ENCODE measurements around the gene ZNF124. TPM values are rescaled to one million over a fixed set of nuclear protein-coding genes. Genes with fewer than 3 reads are reported as not detected.
"Not testable (repeated sequence)": the region's sequence is repeated elsewhere in the genome, so short reads cannot be mapped to it uniquely, and the experiment has no call there.

Gene ZNF124
- 138 TPM for total RNA-seq (ENCODE audit: unreplicated experiment)
- long read RNA-seq, transcript ZNF124-201 (4 exons, 1,674 nt), result major isoform, 7 of 18 reads
- long read RNA-seq, transcript ZNF124-206 (4 exons, 1,292 nt), result minor isoform, 5 of 18 reads
- long read RNA-seq, partial matches to known transcripts, result 0 of 18 reads
- long read RNA-seq, other reads (novel, unspliced or antisense), result 4 of 18 reads

DNA sequence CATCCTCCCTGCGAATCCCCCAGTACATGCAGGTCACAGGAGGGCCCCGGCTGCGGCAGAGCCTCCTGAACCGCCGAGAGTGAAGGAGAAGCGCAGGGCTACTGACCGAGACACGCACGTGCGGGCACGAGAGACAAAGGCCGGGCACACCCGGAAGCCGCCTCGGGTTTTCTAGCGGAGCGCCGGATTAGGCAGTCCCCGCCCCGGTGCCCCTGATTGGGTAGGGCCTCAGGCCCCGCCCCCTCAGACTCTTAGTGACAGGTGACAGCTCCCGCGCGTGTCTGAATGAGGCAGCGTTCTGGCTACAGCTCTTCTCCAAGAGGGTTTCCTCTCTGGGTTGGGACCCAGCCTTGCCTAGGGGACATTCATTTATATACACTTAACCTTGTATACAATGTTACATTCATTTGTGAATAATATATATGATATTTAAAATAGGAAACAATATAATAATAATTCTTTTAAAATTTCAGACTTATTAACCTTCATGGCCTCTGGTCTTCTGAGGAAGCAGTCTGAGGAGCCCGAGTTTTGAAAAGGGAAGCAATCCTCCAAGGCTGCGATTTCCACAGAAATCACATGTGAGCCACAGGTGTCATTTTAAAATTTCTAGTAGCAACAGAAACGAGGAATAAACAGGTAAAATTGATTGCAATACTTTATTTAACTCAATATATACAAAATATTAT is at the start of gene ZNF124:
Gene ZNF124, minus strand, starts transcription at position 146 of the 689 bp plus-strand sequence. Its CDS starts 143 bp downstream, at position 3.
- peaks cover 14% of the 10 kb centered on the region for H3K36me3 Mint-ChIP-seq (ENCODE audit: low read depth, unreplicated experiment)
- not testable (repeated sequence) for H3K27ac Mint-ChIP-seq (ENCODE audit: unreplicated experiment); DNase-seq (ENCODE audit: low spot score); H3K27me3 Mint-ChIP-seq (ENCODE audit: unreplicated experiment); H3K9me3 Mint-ChIP-seq (ENCODE audit: unreplicated experiment)
- peak within 1 kb of the TSS; percentile 77 for H3K4me3 Mint-ChIP-seq (ENCODE audit: unreplicated experiment)
- H3K4me1 Mint-ChIP-seq (ENCODE audit: unreplicated experiment), result peaks cover 18% of the 10 kb centered on the region

DNA sequence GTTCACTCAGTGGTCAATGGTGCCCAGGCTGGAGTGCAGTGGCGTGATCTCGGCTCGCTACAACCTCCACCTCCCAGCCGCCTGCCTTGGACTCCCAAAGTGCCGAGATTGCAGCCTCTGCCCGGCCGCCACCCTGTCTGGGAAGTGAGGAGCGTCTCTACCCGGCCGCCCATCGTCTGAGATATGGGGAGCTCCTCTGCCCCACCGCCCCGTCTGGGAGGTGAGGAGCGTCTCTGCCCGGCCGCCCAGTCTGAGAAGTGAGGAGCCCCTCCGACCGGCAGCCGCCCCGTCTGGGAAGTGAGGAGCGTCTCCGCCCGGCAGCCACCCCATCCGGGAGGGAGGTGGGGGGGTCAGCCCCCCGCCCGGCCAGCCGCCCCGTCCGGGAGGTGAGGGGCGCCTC is 48.5 kb upstream of the ZNF124 start:
- not testable (repeated sequence) for H3K36me3 Mint-ChIP-seq (ENCODE audit: low read depth, unreplicated experiment); H3K4me3 Mint-ChIP-seq (ENCODE audit: unreplicated experiment); H3K27me3 Mint-ChIP-seq (ENCODE audit: unreplicated experiment); DNase-seq (ENCODE audit: low spot score); H3K9me3 Mint-ChIP-seq (ENCODE audit: unreplicated experiment); H3K27ac Mint-ChIP-seq (ENCODE audit: unreplicated experiment); H3K4me1 Mint-ChIP-seq (ENCODE audit: unreplicated experiment)

DNA sequence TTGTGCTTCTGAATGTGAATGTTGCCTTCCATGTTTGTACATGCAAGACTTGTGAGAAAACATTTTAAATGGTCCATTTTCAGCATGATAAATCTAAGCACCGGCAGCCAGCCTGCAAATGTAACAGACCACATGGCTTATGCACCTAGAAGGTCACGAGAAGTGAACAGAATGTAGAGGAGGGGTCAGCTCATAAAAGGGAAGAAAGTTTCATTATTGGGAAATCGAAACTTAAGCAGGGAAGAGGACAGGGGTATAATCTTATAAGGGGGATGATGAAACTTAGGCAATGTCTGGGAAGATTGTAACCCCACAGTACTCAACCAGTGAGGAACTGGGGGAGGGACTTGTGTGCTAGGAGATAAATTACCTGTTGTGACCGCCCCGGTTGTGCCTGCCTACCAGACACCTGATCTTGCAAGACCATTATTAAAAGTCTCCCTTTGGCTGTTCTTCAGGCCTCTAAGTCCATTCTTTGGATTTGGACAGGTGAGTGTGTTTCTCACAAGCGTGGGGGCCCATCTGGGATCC is 46.4 kb upstream of the ZNF124 start:
- Mint-ChIP-seq H3K4me1 (ENCODE audit: unreplicated experiment) (no peaks in the 10 kb centered on the region), H3K36me3 (ENCODE audit: low read depth, unreplicated experiment) (peaks cover 9% of the 10 kb centered on the region), H3K27me3 (ENCODE audit: unreplicated experiment) (no peaks in the 10 kb centered on the region), H3K9me3 (ENCODE audit: unreplicated experiment) (no peaks in the 10 kb centered on the region), H3K4me3 (ENCODE audit: unreplicated experiment) (no peak overlapping the region), H3K27ac (ENCODE audit: unreplicated experiment) (no peak overlapping the region)
- TF ChIP-seq, protein P1, sequence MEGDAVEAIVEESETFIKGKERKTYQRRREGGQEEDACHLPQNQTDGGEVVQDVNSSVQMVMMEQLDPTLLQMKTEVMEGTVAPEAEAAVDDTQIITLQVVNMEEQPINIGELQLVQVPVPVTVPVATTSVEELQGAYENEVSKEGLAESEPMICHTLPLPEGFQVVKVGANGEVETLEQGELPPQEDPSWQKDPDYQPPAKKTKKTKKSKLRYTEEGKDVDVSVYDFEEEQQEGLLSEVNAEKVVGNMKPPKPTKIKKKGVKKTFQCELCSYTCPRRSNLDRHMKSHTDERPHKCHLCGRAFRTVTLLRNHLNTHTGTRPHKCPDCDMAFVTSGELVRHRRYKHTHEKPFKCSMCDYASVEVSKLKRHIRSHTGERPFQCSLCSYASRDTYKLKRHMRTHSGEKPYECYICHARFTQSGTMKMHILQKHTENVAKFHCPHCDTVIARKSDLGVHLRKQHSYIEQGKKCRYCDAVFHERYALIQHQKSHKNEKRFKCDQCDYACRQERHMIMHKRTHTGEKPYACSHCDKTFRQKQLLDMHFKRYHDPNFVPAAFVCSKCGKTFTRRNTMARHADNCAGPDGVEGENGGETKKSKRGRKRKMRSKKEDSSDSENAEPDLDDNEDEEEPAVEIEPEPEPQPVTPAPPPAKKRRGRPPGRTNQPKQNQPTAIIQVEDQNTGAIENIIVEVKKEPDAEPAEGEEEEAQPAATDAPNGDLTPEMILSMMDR (IDR thresholded peaks at IDR 0.05; ENCODE audit: unreplicated experiment), result no peak
- no peak for DNase-seq (ENCODE audit: low spot score)

DNA sequence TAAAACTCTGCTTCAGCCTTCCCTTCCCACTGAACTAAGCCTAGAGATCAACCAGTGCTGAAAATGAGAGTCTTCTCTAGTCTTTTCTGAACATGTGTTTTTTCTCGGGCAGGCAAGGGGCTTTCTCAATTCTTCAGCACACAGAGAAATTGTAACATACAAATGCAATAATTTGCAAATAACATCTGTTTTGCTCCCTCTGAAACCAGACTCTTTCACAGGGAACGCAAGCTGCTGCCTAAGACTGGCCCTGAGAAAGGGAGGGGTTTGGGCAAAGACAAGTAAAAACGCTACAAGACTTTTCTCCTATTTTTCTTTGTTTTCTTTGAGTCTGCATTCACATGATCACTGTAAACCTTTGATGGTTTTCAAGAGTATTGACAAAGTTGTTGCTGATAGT is 44.4 kb upstream of the ZNF124 start:
- no peaks in the 10 kb centered on the region for H3K9me3 Mint-ChIP-seq (ENCODE audit: unreplicated experiment)
- H3K4me1 Mint-ChIP-seq (ENCODE audit: unreplicated experiment), result no peaks in the 10 kb centered on the region
- H3K27me3 Mint-ChIP-seq (ENCODE audit: unreplicated experiment), result no peaks in the 10 kb centered on the region
- no peak overlapping the region for H3K4me3 Mint-ChIP-seq (ENCODE audit: unreplicated experiment)
- DNase-seq (ENCODE audit: low spot score), result no peak
- H3K36me3 Mint-ChIP-seq (ENCODE audit: low read depth, unreplicated experiment), result peaks cover 6% of the 10 kb centered on the region
- H3K27ac Mint-ChIP-seq (ENCODE audit: unreplicated experiment), result no peak overlapping the region
- TF ChIP-seq, protein P1 (IDR thresholded peaks at IDR 0.05; ENCODE audit: unreplicated experiment), result no peak

DNA sequence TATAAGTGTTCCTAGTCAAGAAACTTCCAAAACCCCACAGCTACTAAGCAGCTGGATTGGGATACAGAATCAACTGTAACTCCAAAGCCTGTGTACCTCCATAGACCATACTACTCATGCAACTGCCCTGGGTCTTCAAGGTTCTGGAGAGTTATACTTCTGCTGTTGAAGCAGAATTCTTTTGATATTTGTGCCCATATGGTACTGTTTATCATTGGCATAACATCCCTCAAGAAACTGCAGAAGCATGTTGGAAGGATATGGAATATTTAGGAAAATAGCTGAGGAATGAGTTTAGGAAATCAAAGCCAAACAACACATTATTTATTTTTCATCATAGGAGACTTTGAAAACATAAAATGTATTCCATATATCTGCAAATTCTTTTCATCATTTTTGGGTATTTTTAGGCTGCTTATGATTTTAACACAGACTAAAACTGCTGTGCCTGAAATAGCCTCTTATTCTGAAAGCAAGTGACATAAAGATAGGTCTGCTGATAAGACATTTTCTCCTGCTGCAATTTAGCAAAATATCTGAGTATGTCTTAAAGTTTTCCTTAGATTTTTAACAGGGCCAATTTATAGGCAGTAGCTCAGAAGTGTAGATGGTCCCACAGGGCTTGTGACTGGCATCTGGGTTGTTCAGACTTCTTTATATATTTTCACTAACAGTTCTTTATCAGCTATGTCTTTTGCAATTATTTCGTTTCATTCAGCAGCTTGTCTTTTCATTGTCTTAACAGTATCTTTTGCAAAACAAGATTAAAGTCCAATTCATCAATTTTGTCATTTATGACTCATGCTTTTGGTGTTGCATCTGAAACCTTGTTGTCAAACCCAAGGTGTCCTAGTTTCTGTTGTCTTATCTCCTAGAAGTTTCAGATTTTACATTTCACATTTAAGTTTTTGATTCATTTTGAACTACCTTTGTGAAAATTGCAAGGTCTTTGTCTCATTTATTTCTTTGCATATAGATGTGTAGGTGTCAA is 41.1 kb upstream of the ZNF124 start:
- H3K9me3 Mint-ChIP-seq (ENCODE audit: unreplicated experiment), result no peaks in the 10 kb centered on the region

More for the DNA sequence above, 41.1 kb upstream of the ZNF124 start:
- no peak overlapping the region for H3K4me3 Mint-ChIP-seq (ENCODE audit: unreplicated experiment)
- TF ChIP-seq, protein P1 (IDR thresholded peaks at IDR 0.05; ENCODE audit: unreplicated experiment), result no peak
- H3K4me1 Mint-ChIP-seq (ENCODE audit: unreplicated experiment), result peaks cover 19% of the 10 kb centered on the region
- no peak overlapping the region for H3K27ac Mint-ChIP-seq (ENCODE audit: unreplicated experiment)
- no peak for DNase-seq (ENCODE audit: low spot score)
- H3K27me3 Mint-ChIP-seq (ENCODE audit: unreplicated experiment), result no peaks in the 10 kb centered on the region
- peaks cover 3% of the 10 kb centered on the region for H3K36me3 Mint-ChIP-seq (ENCODE audit: low read depth, unreplicated experiment)
